Activated naive CD4-positive, alpha-beta T cell treated with anti-CD3 and anti-CD28 coated beads, Interleukin-2, amount 50 U/mL, for 24 hours (primary cell): ENCODE measurements around the gene ATP13A4.

Experiments
- H3K27ac Mint-ChIP-seq: one replicate; pipeline ENCODE4 v1.8.0; 2021; ENCODE audit warnings: mild to moderate bottlenecking, mixed read lengths
- H3K27me3 Mint-ChIP-seq: one replicate; pipeline ENCODE4 v1.8.0; 2021; ENCODE audit warnings: mixed read lengths
- H3K36me3 Mint-ChIP-seq: one replicate; pipeline ENCODE4 v1.8.0; 2021; ENCODE audit warnings: mixed read lengths
- H3K4me1 Mint-ChIP-seq: one replicate; pipeline ENCODE4 v1.8.0; 2021; ENCODE audit warnings: mixed read lengths
- H3K4me3 Mint-ChIP-seq: one replicate; pipeline ENCODE4 v1.8.0; 2021; ENCODE audit warnings: mild to moderate bottlenecking, mixed read lengths
- H3K9me3 Mint-ChIP-seq: one replicate; pipeline ENCODE4 v1.8.0; 2021; ENCODE audit warnings: mixed read lengths

ATP13A4 gene

DNA sequence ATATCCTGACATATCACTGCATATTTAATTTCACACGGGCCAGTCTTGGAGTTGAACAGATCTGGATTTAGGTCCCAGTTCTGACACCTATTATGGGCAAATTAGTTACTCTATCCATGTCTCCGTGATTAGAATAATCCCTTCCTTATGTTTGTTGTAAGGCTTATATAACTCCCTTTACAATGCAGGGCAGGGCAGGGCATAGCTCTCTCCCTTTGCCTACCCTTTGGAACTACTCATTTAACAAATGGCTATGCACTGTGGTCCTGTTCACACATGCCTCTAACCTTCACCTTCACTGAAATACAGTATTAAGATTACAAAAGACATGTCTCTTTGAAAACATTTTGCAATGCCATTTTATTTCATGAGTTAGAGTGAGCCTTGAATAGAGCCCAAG lies 151.4 kb downstream of the ATP13A4 start:
- H3K9me3 Mint-ChIP-seq = no peaks in the 10 kb centered on the region
- no peaks in the 10 kb centered on the region for H3K27me3 Mint-ChIP-seq
- H3K4me3 Mint-ChIP-seq = no peak overlapping the region
- no peaks in the 10 kb centered on the region for H3K4me1 Mint-ChIP-seq
- no peak overlapping the region for H3K27ac Mint-ChIP-seq
- H3K36me3 Mint-ChIP-seq = no peaks in the 10 kb centered on the region

- Mint-ChIP-seq H3K4me3 (no peak overlapping the region), H3K27ac (no peak overlapping the region), H3K36me3 (no peaks in the 10 kb centered on the region), H3K9me3 (no peaks in the 10 kb centered on the region), H3K4me1 (no peaks in the 10 kb centered on the region), H3K27me3 (no peaks in the 10 kb centered on the region)
Measured at GRCh38 chr3:193400304-193400703, 154.4 kb downstream of the ATP13A4 start.

GRCh38 chr3:193396451-193397244 lies 158.0 kb downstream of the ATP13A4 start:
- H3K4me3 Mint-ChIP-seq = no peak overlapping the region
- H3K27me3 Mint-ChIP-seq = peaks cover 2% of the 10 kb centered on the region
- no peaks in the 10 kb centered on the region for H3K9me3 Mint-ChIP-seq
- no peaks in the 10 kb centered on the region for H3K36me3 Mint-ChIP-seq
- no peak overlapping the region for H3K27ac Mint-ChIP-seq
- no peaks in the 10 kb centered on the region for H3K4me1 Mint-ChIP-seq

GRCh38 chr3:193391902-193392301 lies 162.8 kb downstream of the ATP13A4 start:
- no peak overlapping the region for H3K4me3 Mint-ChIP-seq
- H3K36me3 Mint-ChIP-seq = no peaks in the 10 kb centered on the region

GRCh38 chr3:193389335-193389734 lies 165.4 kb downstream of the ATP13A4 start:
- H3K9me3 Mint-ChIP-seq = no peaks in the 10 kb centered on the region
- H3K27ac Mint-ChIP-seq = no peak overlapping the region
- peaks cover 5% of the 10 kb centered on the region for H3K27me3 Mint-ChIP-seq
- no peak overlapping the region for H3K4me3 Mint-ChIP-seq
- H3K4me1 Mint-ChIP-seq = no peaks in the 10 kb centered on the region
- H3K36me3 Mint-ChIP-seq = no peaks in the 10 kb centered on the region

More at GRCh38 chr3:193391902-193392301, 162.8 kb downstream of the ATP13A4 start:
- Mint-ChIP-seq H3K4me1 (no peaks in the 10 kb centered on the region), H3K27me3 (peaks cover 8% of the 10 kb centered on the region), H3K9me3 (no peaks in the 10 kb centered on the region), H3K27ac (no peak overlapping the region)

- Mint-ChIP-seq H3K36me3 (no peaks in the 10 kb centered on the region), H3K4me3 (no peak overlapping the region), H3K9me3 (no peaks in the 10 kb centered on the region), H3K27me3 (peaks cover 8% of the 10 kb centered on the region), H3K27ac (no peak overlapping the region), H3K4me1 (no peaks in the 10 kb centered on the region)
Measured at GRCh38 chr3:193388361-193388760, 166.3 kb downstream of the ATP13A4 start.

GRCh38 chr3:193387596-193387995 lies 167.1 kb downstream of the ATP13A4 start:
- Mint-ChIP-seq H3K36me3 (no peaks in the 10 kb centered on the region), H3K4me3 (no peak overlapping the region), H3K9me3 (no peaks in the 10 kb centered on the region), H3K4me1 (no peaks in the 10 kb centered on the region), H3K27ac (no peak overlapping the region), H3K27me3 (peaks cover 9% of the 10 kb centered on the region)

DNA sequence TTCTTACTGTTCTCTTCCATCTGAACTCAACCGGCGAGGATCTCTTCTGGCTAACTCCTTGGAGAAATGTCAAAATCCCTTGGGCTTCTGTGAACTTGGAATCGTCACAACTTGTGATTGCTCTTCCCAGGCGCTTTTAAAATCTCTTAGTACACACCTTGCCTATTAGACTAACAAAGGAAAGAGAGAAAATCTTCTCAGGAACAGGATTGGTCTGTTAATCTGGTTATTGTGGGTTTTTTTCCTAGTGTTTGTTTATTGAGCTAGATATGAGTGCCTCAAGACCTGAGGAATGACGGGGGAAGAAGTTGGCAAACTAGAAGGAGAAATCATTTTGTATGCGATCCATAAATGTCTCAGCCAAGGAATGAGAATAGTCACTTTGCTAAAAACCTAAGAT lies 176.0 kb downstream of the ATP13A4 start, which contains the start of gene ATP13A5:
TSS of gene ATP13A5 (minus strand) at position 48 of the 400 bp plus-strand sequence. CDS start at position 20, 28 bp downstream.
- Mint-ChIP-seq H3K4me3 (no peak within 1 kb of the TSS), H3K27me3 (peaks cover 11% of the 10 kb centered on the region)

DNA sequence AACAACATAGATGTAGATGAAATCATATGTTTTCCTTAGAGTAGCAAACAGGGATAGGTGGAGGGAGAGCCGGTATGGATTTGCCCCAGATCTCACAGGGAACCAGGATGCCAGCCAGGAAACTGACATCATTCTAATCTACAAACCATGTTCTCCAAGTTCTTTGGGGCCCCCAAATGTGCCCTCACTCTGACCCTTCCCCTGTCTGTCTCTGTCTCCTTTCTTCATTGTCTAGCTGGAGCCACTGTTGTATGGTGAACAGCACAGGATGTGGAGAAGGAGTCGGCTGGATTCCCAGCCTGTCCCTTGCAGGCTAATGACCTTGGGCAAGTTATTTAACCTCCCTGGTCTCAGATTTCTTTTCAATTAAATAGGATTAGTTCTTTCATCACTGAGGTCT lies 177.1 kb downstream of the ATP13A4 start:
- H3K27me3 Mint-ChIP-seq = peaks cover 14% of the 10 kb centered on the region
- no peaks in the 10 kb centered on the region for H3K4me1 Mint-ChIP-seq
- H3K9me3 Mint-ChIP-seq = no peaks in the 10 kb centered on the region
- H3K27ac Mint-ChIP-seq = no peak overlapping the region
- H3K36me3 Mint-ChIP-seq = no peaks in the 10 kb centered on the region
- H3K4me3 Mint-ChIP-seq = no peak overlapping the region

More for the DNA sequence above, 176.0 kb downstream of the ATP13A4 start, which contains the start of gene ATP13A5:
- Mint-ChIP-seq H3K4me1 (no peaks in the 10 kb centered on the region), H3K36me3 (no peaks in the 10 kb centered on the region), H3K27ac (no peak within 1 kb of the TSS), H3K9me3 (no peaks in the 10 kb centered on the region)

- no peaks in the 10 kb centered on the region for H3K9me3 Mint-ChIP-seq
- peaks cover 16% of the 10 kb centered on the region for H3K27me3 Mint-ChIP-seq
- no peaks in the 10 kb centered on the region for H3K36me3 Mint-ChIP-seq
- no peaks in the 10 kb centered on the region for H3K4me1 Mint-ChIP-seq
- H3K27ac Mint-ChIP-seq = no peak overlapping the region
- no peak overlapping the region for H3K4me3 Mint-ChIP-seq
Measured at GRCh38 chr3:193375614-193376013, 179.1 kb downstream of the ATP13A4 start.

DNA sequence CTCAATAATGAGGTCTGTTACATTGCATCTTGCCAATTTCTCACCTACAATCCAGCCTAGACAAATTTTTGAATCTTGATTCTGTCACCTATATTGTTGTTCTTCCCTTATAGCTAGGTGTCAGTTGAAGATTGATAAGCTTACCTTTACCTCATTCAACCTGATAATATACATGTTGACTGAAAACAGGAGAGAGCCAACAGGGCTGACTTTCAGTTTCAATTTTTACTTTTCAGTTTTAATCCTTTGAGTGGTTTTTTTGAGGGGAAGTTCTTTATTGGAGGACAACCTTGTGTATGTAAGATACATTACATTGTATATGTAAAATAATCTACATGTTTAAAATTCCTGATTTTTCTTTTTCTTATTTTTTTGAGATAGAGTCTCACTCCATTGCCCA lies 181.9 kb downstream of the ATP13A4 start:
- Mint-ChIP-seq H3K4me3 (no peak overlapping the region), H3K9me3 (no peaks in the 10 kb centered on the region), H3K4me1 (no peaks in the 10 kb centered on the region), H3K27me3 (peaks cover 10% of the 10 kb centered on the region), H3K27ac (no peak overlapping the region), H3K36me3 (no peaks in the 10 kb centered on the region)

GRCh38 chr3:193367868-193368267 lies 186.8 kb downstream of the ATP13A4 start:
- H3K27ac Mint-ChIP-seq = no peak overlapping the region
- no peaks in the 10 kb centered on the region for H3K36me3 Mint-ChIP-seq
- no peaks in the 10 kb centered on the region for H3K4me1 Mint-ChIP-seq
- no peak overlapping the region for H3K4me3 Mint-ChIP-seq
- H3K27me3 Mint-ChIP-seq = peaks cover 7% of the 10 kb centered on the region
- no peaks in the 10 kb centered on the region for H3K9me3 Mint-ChIP-seq

DNA sequence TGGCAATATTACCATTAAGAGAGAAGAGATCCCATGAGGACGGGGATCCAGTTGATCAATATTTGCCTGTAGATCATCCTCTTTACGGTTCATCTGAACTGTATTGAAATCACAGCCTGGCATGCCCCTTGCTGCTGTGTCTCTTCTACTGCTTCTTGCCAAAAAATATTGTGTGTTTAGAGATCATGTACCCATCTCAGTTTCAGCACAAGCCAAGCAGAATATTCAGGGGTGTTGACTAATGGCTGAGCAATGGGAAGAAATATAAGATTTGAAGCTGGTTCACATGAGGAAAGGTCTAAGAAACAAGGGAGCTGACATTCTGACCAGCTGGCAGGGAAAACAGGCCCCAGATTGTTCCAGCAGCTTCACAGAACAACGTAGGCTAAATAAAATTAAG lies 197.4 kb downstream of the ATP13A4 start:
- H3K27me3 Mint-ChIP-seq = peaks cover 8% of the 10 kb centered on the region
- H3K9me3 Mint-ChIP-seq = no peaks in the 10 kb centered on the region
- no peaks in the 10 kb centered on the region for H3K4me1 Mint-ChIP-seq
- no peak overlapping the region for H3K27ac Mint-ChIP-seq
- no peaks in the 10 kb centered on the region for H3K36me3 Mint-ChIP-seq
- no peak overlapping the region for H3K4me3 Mint-ChIP-seq

GRCh38 chr3:193354423-193354822 lies 200.3 kb downstream of the ATP13A4 start:
- Mint-ChIP-seq H3K4me1 (no peaks in the 10 kb centered on the region), H3K27ac (no peak overlapping the region), H3K27me3 (peaks cover 1% of the 10 kb centered on the region), H3K9me3 (no peaks in the 10 kb centered on the region), H3K4me3 (no peak overlapping the region), H3K36me3 (no peaks in the 10 kb centered on the region)
